ENCODE results near the gene ZRANB1. TPM values are rescaled to one million over a fixed set of nuclear protein-coding genes. Genes with fewer than 3 reads are reported as not detected.
A peak's percentile ranks its signal among the peaks of the same experiment; 100 is the strongest.

Gene ZRANB1
- total RNA-seq, 4 donors from 2014 or later = 35.5 to 48.7 (median 44.3) TPM

DNA sequence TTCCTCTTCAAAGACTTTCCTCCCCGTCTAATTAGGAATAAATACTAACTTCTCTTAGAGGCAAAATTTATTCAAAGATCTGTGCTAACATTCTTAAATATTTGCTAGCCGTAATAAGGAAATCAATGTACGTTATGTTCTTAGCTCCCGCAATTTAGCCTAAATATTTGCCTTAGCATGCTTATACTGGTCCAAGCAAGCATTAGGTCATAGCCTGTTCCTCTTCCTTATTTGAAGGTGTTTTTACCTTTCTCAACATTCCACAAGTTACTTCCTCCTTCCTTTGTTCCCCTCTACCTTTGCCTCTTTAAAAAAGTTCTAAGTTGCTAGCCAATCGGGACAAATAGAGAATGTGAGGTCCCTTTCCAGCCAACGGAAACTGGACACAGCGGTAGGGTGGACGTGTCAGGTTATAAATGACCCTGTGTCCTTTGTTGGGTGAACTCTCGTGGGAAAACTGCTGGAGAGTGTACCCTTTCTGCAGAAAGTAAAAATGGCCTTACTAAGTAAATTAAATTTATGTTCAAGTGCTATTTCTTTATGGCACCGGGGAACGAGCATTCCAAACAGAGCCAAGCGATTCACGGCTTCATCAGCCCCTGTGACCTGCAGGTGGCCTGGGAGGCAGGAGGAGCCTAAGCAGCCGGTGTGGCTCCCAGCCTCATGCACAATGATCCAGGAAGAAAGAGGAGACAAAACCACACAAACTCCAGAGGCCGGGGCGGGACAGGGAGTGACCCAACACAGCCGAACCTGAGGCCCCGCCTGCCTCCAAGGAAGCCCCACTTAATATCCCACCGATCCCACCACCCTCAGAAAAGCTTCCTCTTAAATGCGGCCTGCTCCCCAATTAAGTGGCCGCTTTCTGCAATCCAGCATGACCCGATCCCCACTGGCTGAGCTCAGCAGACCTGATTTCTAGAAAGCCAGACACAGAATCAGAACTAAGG, 67.0 kb downstream of the ZRANB1 start:
- WGBS, 2 donors (ENCODE audit: low coverage in 1 of 2) = 88% methylated on average over 5 to 16 of the region's 22 CpGs

DNA sequence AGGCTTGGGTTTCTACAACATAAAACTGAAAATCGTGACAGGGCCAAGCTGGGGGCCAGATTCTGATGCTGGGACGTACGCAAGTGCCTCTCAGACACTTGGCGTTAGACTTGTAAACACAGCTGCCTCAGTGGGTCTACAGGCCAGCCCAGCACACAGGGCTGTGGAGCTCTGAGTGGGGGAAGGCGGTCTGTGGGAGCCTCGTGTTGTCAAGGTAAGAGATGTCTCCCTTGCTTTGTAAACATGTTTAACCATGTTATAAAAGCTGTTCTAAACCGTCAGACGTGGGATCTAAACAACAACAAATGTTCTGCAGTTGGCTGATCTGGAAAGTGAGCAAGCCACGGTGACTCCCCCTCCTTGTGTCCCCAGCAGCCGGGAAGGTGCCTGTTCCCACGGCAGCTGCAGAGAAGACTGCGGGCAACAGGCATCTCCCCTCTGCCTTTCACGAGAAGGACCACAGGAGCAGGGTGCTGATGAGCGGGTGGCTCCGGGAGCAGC, 67.8 kb downstream of the ZRANB1 start:
- 89% methylated on average over 9 of the region's 15 CpGs; no CpG with 5 or more reads in 1 of the 2 donors for WGBS, 2 donors (ENCODE audit: low coverage in 1 of 2)
- ATAC-seq = no peak
- peaks cover 0 to 55% of the 10 kb centered on the region in 2 donors for H3K36me3 ChIP-seq
- H3K9me3 ChIP-seq = no peaks in the 10 kb centered on the region
- H3K4me1 ChIP-seq = peaks cover 0 to 79% (median 18%) of the 10 kb centered on the region in 3 donors
- no peak overlapping the region for H3K4me3 ChIP-seq
- no peak overlapping the region for H3K27ac ChIP-seq
- no peaks in the 10 kb centered on the region for H3K27me3 ChIP-seq
- TF ChIP-seq EP300 (IDR thresholded peaks at IDR 0.05) (no peak), POLR2AphosphoS5 (IDR thresholded peaks at IDR 0.05) (no peak), POLR2A (IDR thresholded peaks at IDR 0.05) (no peak)
- TF ChIP-seq, protein P1, sequence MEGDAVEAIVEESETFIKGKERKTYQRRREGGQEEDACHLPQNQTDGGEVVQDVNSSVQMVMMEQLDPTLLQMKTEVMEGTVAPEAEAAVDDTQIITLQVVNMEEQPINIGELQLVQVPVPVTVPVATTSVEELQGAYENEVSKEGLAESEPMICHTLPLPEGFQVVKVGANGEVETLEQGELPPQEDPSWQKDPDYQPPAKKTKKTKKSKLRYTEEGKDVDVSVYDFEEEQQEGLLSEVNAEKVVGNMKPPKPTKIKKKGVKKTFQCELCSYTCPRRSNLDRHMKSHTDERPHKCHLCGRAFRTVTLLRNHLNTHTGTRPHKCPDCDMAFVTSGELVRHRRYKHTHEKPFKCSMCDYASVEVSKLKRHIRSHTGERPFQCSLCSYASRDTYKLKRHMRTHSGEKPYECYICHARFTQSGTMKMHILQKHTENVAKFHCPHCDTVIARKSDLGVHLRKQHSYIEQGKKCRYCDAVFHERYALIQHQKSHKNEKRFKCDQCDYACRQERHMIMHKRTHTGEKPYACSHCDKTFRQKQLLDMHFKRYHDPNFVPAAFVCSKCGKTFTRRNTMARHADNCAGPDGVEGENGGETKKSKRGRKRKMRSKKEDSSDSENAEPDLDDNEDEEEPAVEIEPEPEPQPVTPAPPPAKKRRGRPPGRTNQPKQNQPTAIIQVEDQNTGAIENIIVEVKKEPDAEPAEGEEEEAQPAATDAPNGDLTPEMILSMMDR (IDR thresholded peaks at IDR 0.05) = no peak

More for the DNA sequence above, 67.0 kb downstream of the ZRANB1 start:
- TF ChIP-seq POLR2A (IDR thresholded peaks at IDR 0.05) (no peak), POLR2AphosphoS5 (IDR thresholded peaks at IDR 0.05) (no peak), EP300 (IDR thresholded peaks at IDR 0.05) (no peak)
- TF ChIP-seq, protein P1 (IDR thresholded peaks at IDR 0.05) = no peak
- Histone ChIP-seq H3K9me3 (no peaks in the 10 kb centered on the region), H3K27ac (no peak overlapping the region), H3K4me1 (peaks cover 0 to 72% (median 11%) of the 10 kb centered on the region in 3 donors), H3K27me3 (no peaks in the 10 kb centered on the region), H3K36me3 (peaks cover 0 to 60% of the 10 kb centered on the region in 2 donors), H3K4me3 (no peak overlapping the region)
- no peak for ATAC-seq

DNA sequence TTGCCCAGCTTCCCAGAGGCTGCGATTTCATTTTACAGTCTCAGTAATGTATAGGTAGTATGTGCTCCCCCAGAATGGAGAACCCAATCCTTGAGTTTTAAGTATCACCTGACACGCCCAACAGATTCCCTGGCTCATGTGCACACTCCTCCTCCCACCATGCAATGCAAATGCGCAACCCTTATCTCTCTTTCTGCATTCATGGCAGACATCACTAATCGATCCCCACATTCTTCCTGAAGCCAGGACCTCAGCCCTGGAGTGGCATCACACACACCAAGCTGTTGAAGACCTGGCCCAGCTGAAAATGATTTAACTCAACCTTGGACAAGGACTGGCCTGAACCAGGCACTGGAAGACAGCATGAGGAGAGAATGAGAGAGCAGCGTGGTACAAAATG, 68.4 kb downstream of the ZRANB1 start:
- TF ChIP-seq EP300 (IDR thresholded peaks at IDR 0.05) = no peak
- no peak for TF ChIP-seq POLR2AphosphoS5 (IDR thresholded peaks at IDR 0.05)
- TF ChIP-seq POLR2A (IDR thresholded peaks at IDR 0.05) = no peak
- TF ChIP-seq, protein P1 (IDR thresholded peaks at IDR 0.05) = no peak
- peaks cover 0 to 49% of the 10 kb centered on the region in 2 donors for H3K36me3 ChIP-seq
- no peak overlapping the region for H3K4me3 ChIP-seq
- no peak for ATAC-seq
- no peak overlapping the region for H3K27ac ChIP-seq
- no peaks in the 10 kb centered on the region for H3K27me3 ChIP-seq
- peaks cover 0 to 86% (median 25%) of the 10 kb centered on the region in 3 donors for H3K4me1 ChIP-seq
- WGBS, 2 donors (ENCODE audit: low coverage in 1 of 2) = 83 to 100% methylated on average over 1 to 2 of the region's 5 CpGs
- H3K9me3 ChIP-seq = no peaks in the 10 kb centered on the region

DNA sequence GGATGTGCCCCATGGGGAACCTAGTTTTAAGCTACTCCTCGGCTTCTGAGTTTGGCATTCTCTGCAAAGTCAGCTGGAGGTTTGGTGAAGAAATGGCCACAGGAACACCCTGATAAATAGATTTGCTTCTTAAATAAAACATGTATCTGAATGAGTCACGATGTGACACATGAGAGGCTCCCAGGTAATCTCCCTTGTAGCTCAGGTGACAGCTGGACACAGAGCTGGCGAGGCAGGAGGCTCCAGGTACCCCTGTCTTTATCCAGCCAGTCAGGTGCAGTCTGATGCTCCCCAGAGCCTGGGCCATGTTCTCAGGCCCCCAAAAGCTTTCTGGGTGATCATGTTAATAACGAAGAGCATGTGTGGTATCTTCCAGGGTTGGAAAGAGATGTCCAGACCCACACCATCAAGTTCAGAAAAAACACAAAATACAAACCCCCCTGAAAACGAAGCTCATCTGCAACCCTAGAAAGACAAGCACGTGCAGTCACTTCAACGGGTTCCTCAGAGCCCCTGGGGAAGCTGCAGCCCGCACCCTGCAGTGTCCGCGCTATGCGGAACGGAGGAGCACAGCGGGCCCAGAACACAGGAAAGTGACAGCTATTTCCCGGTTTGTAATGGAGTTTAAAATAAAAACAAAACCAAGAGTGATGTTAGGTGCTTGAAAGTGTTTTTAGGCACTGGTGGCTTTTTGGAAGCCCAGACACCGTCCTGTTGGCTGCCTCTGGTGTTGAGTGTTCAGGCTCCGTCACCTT, 69.4 kb downstream of the ZRANB1 start:
- ATAC-seq = no peak
- Histone ChIP-seq H3K4me1 (peaks cover 0 to 90% (median 34%) of the 10 kb centered on the region in 3 donors), H3K27ac (peak overlapping the region in 3 of 4 donors; percentile 26 to 41 (median 31)), H3K4me3 (no peak overlapping the region), H3K9me3 (no peaks in the 10 kb centered on the region), H3K36me3 (peaks cover 0 to 39% of the 10 kb centered on the region in 2 donors), H3K27me3 (no peaks in the 10 kb centered on the region)
- 85 to 89% methylated on average over 11 to 14 of the region's 16 CpGs for WGBS, 2 donors (ENCODE audit: low coverage in 1 of 2)
- TF ChIP-seq, protein P1 (IDR thresholded peaks at IDR 0.05) = no peak
- no peak for TF ChIP-seq POLR2AphosphoS5 (IDR thresholded peaks at IDR 0.05)
- no peak for TF ChIP-seq POLR2A (IDR thresholded peaks at IDR 0.05)
- TF ChIP-seq EP300 (IDR thresholded peaks at IDR 0.05) = no peak

Data from gastroesophageal sphincter (tissue), 4 donors.